ENCODE data around the gene RAB31. TPM values are rescaled to one million over a fixed set of nuclear protein-coding genes. Genes with fewer than 3 reads are reported as not detected.
"Not testable (repeated sequence)": the region's sequence is repeated elsewhere in the genome, so short reads cannot be mapped to it uniquely, and the experiment has no call there.

The RAB31 gene
- polyA plus RNA-seq, 1 donor, result 27.1 TPM

DNA sequence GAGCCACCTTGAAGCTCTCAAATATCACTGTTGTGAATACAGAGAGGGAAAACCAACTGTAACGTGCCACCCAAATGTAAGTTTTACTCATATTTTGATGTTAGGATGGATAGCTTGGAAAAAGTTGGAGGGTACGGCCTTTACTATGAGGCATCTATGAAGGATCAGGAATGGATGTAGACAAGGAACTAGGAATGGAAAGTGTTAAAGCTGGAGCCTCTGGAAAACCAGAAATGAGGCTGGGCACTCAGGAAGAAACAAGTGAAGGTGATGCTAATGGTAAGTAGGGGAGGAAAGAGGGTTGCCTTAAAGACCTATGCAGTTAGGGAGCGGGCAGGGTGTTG lies 177.9 kb downstream of the RAB31 start:
- DNase-seq (ENCODE audit: low read depth), result no peak

DNA sequence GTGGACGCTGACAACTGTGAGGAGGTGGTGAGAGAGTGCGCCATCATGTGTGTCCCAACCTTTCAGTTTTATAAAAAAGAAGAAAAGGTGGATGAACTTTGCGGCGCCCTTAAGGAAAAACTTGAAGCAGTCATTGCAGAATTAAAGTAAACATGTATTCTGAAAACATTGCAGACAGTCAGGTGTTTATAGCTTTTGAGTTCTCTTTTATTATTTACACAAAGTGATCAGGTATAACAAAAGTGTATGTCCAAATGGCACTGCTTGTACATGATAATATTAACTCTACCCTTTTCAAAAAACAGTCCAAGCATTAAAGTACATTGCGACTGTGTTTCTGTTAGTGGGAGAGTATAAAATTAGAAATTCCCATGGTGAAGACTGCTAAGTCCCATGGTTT lies 179.9 kb downstream of the RAB31 start:
- DNase-seq (ENCODE audit: low read depth), result no peak

DNA sequence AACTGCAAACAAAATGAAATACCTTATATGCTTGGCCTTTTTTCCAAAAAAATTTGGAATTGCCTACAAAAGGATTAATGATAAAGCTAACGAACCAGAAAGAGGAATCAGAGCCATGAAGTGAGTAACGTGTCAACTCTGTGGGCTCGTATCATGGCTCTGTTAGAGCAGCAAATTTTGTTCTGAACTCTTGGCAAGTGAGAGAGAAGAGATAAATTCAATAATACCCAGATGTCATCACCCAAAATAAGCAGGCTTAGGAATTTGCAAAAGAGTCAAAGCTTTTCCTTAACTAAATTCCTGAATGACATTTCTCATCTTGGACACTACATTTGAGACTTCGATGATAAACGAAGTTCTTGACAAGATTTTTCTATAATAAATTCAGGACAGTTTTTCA lies 182.1 kb downstream of the RAB31 start:
- DNase-seq (ENCODE audit: low read depth), result no peak

DNA sequence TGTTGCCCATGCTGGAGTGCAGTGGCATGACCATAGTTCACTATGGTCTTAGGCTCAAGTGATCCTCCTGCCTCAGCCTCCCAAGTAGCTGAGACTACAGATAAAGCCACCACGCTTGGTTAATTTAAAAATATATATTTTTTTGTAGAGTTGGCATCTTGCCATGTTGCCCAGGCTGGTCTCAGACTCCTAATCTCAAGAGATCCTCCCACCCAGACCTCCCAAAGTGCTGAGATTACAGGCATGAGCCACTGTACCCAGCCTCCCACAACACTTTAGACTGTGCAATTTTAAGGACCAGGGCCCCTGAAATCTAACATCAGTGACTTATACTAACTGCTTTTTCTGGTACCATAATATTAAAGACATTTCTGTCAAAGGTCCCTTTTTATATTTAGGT lies 182.9 kb downstream of the RAB31 start:
- no peak for DNase-seq (ENCODE audit: low read depth)

DNA sequence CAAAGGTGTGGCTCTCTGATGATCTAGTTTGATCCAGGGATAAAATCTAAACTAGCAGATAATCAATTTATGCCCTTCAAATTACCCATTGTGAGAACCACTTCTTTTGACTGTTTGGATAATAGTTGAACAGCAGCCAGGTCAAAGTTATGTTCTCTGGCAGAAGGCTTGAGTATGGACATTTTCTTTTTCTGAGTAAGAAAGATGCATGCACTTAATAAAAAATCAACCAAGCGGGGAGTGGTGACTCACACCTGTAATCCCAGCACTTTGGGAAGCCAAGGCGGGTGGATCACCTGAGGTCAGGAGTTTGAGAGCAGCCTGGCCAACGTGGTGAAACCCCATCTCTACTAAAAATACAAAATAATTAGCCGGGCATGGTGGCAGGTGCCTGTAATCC lies 183.4 kb downstream of the RAB31 start:
- DNase-seq (ENCODE audit: low read depth), result not testable (repeated sequence)

DNA sequence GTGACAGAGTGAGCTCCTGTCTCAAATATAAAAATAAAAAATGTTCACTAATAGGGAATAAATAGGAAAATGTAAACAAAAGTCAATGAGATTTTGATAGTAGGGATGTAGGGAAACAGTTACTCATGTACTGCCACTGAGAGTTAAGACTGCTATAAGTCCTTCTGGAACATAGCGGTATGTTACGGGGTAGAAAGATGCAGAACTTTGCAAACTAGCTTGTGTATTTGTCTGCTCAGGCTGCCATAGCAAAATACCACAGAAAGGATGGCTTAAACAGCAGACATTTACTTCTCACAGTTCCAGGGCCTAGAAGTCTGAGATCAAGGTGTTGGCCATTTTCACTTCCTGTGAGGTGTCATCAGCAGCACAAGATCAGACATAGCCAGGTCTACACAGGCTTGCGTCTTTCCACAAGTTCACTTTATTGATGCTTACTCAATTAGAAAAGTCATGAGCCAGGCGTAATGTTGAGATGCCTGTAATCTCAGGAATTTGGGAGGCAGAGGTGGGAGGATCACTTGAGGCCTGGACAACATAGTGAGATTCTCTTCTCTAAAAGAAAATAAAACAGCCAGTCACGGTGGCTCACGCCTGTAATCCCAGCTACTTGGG lies 186.5 kb downstream of the RAB31 start:
- no peak for DNase-seq (ENCODE audit: low read depth)

DNA sequence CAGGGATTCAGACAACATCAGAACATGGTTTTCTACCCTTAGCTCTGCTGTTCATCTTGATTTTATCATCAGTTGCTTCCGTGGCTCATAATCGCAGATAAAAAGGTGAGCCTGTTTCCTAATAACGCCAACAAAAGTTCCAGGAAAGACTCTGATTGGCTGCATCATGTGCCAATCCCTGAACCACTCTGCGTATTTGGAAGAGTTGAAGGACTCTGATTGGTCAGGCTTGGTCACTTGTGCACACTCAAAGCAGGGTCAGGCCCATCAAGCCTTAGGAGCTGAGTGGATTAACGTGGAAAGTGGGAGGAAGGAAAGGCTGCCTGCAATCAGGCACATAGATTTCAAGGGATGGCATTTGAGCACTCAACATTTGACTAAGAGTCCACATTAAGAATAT lies 189.0 kb downstream of the RAB31 start:
- no peak for DNase-seq (ENCODE audit: low read depth)

DNA sequence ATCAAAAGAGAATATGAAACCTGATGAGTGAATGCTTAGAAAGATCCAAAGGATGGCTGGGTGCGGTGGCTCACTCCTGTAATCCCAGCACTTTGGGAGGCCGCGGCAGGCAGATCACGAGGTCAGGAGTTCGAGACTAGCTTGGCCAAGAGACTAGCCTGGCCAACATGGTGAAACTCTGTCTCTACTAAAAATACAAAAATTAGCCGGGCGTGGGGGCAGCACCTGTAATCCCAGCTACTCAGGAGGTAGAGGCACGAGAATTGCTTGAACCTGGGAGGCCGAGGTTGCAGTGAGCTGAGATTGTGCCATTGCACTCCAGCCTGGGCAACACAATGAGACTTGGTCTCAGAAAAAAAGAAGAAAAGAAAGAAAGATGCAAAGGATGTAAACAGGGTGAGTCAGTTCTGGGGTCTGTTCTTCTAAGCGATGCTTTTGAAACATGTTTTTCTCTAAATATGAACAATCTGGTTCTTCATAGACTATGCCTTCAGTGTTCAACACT lies 189.7 kb downstream of the RAB31 start:
- not testable (repeated sequence) for DNase-seq (ENCODE audit: low read depth)

DNA sequence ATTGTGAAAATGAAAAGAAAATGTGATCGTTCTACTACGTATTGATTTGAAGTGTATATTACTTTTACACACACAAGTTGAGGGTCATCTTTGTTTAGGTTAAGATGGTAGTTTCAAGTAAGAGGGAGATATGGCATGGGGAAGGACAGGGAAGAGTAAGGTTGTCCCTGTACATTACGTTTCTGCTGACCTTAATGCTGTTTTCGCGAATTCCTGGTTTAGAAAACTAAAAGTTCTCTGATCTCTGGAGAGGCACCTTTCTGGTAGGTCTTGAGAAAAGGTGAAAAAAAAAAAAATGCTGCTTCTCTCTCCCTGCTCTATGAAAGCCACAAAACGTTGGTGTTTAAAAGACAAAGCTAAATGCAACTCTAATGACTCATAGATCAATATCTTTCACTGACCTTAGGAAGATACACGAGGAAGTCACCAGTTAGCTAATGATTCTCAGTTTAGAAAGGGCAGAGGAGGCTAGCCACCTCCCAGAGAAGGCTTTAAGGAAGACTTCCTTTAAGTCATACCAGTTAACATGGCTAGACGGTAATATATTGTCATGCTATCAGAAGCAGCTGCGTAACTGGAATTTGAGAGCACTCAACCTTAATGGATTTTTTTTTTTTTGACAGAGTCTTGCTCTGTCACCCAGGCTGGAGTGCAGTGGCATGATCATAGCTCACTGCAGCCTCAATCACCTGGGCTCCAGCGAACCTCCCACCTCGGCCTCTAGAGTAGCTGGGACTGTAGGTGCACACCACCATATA lies 190.9 kb downstream of the RAB31 start:
- no peak for DNase-seq (ENCODE audit: low read depth)

DNA sequence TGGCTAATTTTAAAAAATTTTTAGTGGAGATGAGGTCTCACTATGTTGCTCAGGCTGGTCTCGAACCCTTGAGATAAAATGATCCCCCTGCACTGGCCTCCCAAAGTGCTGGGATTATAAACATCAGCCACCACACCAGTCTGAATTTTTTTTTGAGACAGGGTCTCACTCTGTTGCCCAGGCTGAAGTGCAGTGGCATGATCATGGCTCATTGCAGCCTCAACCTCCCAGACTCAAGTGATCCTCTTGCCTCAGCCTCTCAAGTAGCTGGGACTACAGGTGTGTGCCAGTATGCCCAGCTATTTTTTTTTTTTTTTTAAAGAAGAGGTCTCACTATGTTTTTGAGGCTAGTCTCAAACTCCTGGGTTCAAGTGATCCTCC lies 191.4 kb downstream of the RAB31 start:
- DNase-seq (ENCODE audit: low read depth), result not testable (repeated sequence)

DNA sequence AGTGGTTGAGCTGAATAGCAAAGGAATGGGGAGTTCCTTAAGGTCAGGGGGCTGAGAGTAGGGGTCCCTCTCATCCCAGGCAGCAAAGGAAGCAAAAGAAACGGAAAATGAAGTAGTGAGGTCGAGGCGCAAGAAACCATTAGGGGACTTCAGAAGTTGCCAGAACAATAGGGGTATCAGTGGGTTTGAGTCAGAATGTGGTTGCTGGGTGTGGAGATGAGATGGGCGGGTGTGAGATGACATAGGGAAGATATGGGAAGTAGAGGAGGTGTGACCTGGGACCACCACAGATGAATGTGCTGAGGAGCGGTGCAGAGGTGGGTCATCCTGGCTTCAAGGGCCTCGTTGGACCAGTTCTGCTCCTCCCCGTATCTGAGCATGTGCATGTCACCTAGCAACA lies 192.6 kb downstream of the RAB31 start:
- DNase-seq (ENCODE audit: low read depth), result no peak

DNA sequence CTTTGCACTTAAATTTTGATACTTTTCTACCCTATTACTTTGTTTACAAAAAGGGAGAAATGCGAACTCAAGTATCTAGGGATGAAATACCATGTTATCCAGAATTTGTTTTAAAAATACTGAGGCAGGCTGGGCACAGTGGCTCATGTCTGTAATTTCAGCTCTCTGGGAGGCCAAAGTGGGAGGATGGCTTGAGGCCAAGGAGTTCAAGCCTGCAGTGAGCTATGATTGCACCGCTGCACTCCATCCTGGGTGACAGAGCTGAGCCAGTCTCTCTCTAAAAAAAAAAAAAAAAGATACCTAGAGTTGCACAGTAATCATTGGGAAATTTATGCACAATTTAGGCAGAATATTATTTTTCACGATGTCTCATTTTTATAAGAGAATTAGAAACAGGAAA lies 193.3 kb downstream of the RAB31 start:
- no peak for DNase-seq (ENCODE audit: low read depth)

DNA sequence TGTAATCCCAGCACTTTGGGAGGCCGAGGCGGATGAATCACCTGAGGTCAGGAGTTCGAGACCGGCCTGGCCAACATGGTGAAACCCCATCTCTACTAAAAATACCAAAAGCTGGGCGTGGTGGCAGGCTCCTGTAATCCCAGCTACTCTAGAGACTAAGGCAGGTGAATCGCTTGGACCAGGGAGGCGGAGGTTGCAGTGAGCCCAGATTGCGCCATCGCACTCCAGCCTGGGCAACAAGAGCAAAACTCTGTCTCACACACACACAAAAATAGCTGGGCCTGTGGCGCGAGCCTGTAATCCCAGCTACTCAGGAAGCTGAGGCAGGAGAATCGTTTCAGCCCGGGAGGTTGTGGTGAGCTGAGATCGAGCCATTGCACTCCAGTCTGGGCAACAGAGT lies 194.2 kb downstream of the RAB31 start:
- DNase-seq (ENCODE audit: low read depth), result not testable (repeated sequence)

DNA sequence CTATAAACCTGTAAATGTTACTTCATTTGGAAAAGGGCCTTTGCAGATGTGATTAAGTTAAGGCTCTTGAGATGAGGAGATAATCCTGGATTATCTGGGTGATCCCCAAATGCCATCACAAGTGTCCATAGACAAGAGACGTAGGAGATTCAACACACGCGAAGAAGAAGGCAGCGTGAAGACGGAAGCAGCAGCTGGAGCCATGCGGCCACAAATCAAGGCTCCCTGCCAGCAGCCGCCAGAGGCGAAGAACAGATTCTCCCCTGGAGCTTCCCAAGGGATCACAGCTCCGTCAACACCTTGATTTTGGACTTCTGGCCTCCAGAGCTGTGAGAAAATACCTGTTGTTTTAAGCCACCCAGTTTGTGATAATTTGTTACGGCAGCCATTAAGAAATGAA lies 194.7 kb downstream of the RAB31 start:
- DNase-seq (ENCODE audit: low read depth), result no peak

DNA sequence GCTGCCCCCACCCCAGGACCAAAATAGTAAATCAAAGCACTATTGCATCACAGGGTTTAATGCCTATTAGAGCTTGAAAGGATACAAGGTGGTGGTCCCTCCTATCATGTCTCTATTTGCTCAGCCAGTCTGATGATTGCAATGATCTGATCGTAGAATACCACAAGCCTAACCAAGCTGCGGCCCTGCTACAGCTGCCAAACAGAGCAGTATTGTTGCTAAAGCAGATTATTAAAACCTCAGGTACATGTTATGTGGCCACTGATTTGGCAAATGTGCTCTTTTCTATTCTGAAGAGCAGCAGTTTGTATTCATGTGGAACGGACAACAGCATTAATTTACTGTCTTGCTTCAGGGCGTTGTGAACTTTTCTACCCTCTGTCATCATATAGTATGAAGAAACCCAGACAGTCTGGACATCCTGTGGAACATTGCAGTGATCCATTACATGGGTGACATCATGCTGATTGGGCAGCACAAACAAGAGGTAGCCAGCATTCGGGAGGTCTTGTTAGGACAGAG lies 197.4 kb downstream of the RAB31 start:
- DNase-seq (ENCODE audit: low read depth), result no peak

DNA sequence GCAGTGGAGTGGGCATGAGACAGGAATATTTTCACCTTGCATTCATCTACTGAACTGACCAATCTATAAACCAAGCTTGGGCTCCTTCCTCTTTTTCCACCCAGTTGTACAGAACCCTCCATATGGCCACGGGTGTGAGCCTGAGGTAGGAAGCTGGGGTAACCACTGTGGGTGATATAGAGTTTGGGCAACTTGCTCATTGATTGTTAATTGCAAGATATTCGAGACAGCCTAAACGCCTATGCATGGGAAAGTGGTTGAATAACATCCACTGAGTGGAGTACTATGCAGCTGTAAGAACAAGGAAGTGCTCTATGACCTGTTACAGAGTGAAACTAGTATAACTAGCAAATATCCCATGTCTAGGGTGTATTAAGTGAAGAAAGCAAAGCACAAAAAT lies 198.4 kb downstream of the RAB31 start:
- DNase-seq (ENCODE audit: low read depth), result no peak

DNA sequence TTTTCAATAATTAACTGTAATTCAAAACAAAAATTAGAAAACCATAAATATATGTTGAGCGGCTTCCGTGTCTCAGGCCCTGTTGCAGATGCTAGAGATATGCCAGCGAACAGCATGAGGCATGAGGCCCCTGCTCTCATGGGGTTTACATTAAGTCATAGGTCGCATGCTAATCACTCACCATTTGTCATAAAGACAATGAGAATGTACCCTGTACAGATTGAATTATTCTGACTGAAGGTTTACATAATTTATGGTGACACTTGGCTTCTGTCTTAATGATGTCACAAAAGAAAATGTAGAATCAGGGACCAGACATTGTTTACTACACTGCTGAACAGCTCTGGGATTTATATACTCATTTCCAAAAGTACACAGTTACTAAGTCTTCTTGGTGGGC lies 199.8 kb downstream of the RAB31 start:
- no peak for DNase-seq (ENCODE audit: low read depth)

DNA sequence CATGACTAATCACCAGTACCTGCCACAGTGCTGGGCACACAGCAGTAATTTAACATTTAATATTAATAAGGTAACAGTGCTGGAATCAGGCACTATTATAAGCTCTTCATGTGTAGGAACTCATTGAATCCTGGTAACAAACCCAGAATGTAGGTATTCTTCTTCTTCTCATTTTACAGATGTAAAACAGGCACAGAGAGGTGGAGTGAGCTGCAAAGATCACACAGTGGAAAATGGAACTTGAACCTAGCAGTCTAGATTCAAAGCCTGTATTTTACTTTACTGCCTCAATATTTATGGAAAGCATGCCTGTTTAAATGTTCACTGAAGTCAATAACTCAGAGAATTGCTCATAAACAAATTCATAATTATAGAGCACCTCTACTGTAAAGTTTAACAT lies 202.0 kb downstream of the RAB31 start:
- DNase-seq (ENCODE audit: low read depth), result no peak

DNA sequence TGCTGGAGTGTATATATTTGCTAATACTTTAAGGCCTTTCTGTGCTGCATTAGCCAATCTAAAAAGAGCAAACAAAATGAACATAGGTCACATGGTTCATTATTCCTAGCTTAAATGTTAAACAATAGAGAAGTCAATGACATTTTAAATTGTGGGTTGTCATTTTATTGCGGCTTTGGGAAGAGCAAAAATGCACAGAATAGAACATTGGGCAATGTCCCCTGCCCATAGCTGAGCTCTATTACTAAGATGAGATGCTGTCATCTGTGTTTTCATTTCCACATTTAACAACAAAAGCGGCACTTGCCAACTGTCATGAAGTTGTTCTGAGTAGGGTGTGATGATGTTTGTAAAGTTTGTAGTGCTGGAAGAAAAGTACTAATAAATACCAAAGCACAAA lies 202.6 kb downstream of the RAB31 start:
- DNase-seq (ENCODE audit: low read depth), result no peak

DNA sequence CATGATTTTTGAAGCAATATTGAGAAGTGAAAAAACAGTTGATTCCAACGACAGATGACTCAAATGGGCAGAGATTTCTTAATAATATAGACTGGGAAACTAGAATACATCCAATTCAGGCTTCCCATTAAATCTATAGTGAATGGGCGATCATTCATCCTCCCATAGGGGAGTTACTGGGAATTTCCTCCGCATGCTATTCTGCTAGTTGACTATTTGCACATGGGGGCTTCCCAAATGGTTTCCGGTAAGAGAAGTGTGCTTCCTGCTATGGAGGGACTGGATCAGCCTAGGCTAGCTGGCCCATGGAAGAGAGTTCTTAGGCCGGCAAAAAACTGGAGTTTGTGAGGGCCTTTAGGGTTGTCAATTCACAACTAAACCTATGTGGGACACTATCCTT lies 203.1 kb downstream of the RAB31 start:
- DNase-seq (ENCODE audit: low read depth), result no peak

Data from forelimb muscle (tissue), 1 donor.